ENCODE results near the gene PRRG2.

DNA sequence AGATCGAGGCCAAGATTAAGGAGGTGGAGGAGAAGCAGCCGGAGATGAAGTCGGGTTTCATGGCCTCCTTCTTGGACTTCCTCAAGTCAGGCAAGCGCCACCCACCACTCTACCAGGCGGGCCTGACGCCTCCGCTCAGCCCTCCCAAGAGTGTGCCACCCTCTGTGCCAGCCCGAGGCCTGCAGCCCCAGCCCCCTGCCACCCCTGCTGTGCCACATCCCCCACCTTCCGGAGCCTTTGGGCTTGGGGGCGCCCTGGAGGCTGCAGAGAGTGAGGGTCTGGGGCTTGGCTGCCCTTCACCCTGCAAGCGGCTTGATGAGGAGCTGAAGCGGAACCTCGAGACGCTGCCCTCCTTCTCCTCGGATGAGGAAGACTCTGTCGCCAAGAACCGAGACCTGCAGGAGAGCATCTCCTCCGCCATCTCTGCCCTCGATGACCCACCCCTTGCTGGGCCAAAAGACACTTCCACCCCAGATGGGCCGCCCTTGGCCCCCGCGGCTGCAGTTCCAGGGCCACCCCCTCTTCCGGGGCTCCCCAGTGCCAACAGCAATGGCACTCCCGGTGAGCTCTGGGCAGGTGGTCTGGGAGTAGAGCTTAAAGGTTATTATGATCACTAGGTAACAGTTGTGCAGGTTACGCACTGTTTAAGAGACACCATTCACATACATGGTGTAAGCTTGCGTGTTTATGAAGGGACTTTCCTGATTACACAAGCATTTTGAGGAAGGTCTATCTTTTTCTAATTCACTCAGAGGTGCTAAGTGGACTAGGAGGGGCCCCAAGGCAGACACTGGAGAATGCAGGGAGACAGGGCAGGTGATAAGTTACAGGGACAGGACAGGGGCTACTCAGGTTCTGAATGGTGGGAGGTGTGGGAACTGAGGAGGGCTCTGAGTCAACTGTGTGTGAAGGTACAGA is 18.5 kb downstream of the PRRG2 start:
- TF ChIP-seq, protein P1, sequence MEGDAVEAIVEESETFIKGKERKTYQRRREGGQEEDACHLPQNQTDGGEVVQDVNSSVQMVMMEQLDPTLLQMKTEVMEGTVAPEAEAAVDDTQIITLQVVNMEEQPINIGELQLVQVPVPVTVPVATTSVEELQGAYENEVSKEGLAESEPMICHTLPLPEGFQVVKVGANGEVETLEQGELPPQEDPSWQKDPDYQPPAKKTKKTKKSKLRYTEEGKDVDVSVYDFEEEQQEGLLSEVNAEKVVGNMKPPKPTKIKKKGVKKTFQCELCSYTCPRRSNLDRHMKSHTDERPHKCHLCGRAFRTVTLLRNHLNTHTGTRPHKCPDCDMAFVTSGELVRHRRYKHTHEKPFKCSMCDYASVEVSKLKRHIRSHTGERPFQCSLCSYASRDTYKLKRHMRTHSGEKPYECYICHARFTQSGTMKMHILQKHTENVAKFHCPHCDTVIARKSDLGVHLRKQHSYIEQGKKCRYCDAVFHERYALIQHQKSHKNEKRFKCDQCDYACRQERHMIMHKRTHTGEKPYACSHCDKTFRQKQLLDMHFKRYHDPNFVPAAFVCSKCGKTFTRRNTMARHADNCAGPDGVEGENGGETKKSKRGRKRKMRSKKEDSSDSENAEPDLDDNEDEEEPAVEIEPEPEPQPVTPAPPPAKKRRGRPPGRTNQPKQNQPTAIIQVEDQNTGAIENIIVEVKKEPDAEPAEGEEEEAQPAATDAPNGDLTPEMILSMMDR (IDR thresholded peaks at IDR 0.05; ENCODE audit: low read depth, low read length, poor library complexity, severe bottlenecking) = no peak
- no peak for TF ChIP-seq EZH2phosphoT487 (IDR thresholded peaks at IDR 0.05; ENCODE audit: borderline replicate concordance, low read length)

Data from DOHH2 (cell line).